Renal cortical epithelial cell (primary cell): ENCODE data around the gene DLST. TPM values are rescaled to one million over a fixed set of nuclear protein-coding genes. Genes with fewer than 3 reads are reported as not detected.

Source experiments
- total RNA-seq: library from RNA; depleted of rRNA; stranded (reverse); fragments of >200 nt; gene quantifications from 2 replicates; pipeline ENCODE4 v1.2.3, GENCODE V29; 2014

The DLST gene
- total RNA-seq, 1 donor from 2014 or later = 126 TPM

Other genes with a start within 250 kb of the DLST start
- 40.1 and 64.6 TPM in 2 replicates for gene AREL1, start 168.8 kb upstream of the DLST start, total RNA-seq
- gene FCF1, start 168.8 kb upstream of the DLST start, total RNA-seq = 35.6 and 66.0 TPM in 2 replicates
- gene YLPM1, start 118.6 kb upstream of the DLST start, total RNA-seq = 12.3 and 76.1 TPM in 2 replicates
- not detected in 2 replicates for gene PROX2, start 5.8 kb upstream of the DLST start, total RNA-seq
- 7.9 and 17.7 TPM in 2 replicates for gene RPS6KL1, start 41.3 kb downstream of the DLST start, total RNA-seq
- 0.35 and 0.69 TPM in 2 replicates for gene PGF, start 73.7 kb downstream of the DLST start, total RNA-seq
- 54.4 and 62.9 TPM in 2 replicates for gene EIF2B2, start 121.0 kb downstream of the DLST start, total RNA-seq
- gene MLH3, start 169.6 kb downstream of the DLST start, total RNA-seq = 18.8 and 35.8 TPM in 2 replicates
- gene ACYP1, start 182.1 kb downstream of the DLST start, total RNA-seq = 6.9 and 8.3 TPM in 2 replicates
- 1.6 and 4.7 TPM in 2 replicates for gene ZC2HC1C, start 187.7 kb downstream of the DLST start, total RNA-seq
- 20.1 and 81.5 TPM in 2 replicates for gene NEK9, start 245.1 kb downstream of the DLST start, total RNA-seq